ENCODE measurements around the gene SH3RF1.

The SH3RF1 gene

DNA sequence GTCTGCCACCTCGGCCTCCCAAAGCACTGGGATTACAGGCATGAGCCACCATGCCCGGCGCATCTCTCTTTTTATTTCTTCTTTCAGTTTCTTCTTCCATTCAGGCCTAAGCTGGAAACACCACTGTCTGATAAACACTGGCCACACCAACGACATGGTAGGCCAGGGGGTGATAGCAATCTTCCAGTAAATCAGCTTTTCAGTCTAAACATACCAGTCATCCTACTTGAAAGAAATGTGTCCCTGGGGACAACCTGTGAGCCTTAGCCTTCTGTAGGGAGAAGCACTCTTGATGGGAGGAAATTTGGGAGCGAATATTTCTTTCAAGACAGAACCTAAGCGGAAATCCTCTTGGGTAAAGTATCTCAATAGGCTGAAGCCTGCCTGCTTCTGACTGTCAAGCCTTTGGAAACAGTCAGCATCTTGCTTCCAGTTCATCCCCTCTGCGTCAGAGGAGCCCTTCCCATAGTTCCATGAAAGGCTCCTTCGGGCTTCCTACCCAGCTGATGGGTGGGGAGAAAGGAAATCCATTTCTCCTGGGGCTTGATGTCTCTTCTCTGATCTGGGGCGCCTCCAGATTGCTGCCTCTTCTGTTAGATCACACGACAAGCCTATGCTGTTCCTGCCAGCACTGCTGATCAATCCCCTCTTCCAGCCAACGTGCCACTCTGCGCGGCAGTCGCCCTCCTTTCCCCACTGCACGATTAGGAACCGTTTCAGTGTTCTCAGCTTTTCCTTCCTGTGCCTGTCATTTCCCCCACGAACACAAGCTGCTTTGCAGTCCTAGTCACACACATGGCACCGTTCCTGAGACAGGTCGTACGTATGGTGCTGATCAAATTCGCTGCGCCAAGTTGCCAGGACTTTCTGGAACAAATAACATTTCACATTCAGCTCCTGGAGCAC is 211.2 kb downstream of the SH3RF1 start:
- no peak for DNase-seq

- DNase-seq, result no peak
Observed at GRCh38 chr4:169058312-169058711, 212.4 kb downstream of the SH3RF1 start.

- DNase-seq, result no peak
Observed at GRCh38 chr4:169054879-169055278, 215.9 kb downstream of the SH3RF1 start.

DNA sequence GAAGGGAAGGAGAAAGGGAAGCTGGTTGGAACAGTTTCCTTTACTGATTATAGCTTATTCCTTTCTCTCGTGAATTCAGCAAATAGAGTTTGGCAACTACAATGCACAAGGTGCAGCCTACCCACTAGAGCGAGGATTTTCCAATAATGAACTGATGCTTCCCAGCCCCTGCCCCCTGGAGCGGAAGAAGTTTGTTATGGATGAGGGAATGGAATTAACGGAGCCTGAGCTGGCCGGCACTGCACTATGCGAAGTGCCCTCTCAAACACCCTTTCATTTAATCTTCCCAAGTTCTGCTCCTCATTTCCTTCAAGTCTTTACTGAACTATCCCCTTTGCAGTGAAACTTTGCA is 218.2 kb downstream of the SH3RF1 start:
- no peak for DNase-seq

GRCh38 chr4:169051761-169052593 is 218.8 kb downstream of the SH3RF1 start:
- no peak for DNase-seq

DNA sequence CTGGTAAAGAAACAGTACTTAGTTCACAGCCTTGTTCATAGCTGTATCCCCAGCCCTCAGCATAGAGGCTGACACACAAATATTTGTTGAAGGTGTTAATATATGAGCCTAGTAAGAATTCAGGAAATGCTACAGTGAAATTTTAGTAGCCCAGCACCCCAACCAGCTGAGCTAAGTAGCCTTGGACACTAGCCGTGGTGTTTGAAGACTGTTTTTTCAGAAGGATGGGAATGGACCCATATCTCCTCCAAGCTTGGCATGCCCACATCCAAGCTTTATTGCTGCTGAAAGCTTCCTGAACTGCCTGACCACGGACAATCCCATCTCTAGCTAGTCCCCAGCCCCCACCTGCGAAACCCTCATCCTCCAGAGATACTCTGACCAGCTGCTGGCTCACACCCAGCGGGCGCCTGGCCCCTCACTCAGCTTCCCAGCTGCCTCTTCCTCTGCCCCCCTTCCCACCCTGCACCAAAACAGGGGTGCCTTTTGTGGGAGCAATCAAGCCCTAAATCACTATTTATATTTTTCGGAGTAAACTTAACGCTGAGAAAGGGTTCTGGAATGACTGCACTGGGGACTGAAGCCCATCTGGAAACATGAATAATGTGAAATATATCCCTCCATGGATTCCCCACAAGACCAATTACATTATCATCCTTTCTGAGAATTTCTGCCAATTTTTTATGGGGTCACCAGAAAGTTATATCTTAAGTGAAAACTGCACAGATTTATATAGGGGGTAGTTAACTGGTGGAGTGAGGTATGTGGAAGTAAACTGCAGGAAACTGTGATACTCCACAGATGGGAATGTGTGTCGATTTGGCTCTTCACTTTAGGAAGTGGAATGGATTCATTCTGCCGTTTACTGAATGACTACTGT is 219.6 kb downstream of the SH3RF1 start:
- DNase-seq, result no peak

GRCh38 chr4:169050284-169050683 is 220.5 kb downstream of the SH3RF1 start:
- no peak for DNase-seq

DNA sequence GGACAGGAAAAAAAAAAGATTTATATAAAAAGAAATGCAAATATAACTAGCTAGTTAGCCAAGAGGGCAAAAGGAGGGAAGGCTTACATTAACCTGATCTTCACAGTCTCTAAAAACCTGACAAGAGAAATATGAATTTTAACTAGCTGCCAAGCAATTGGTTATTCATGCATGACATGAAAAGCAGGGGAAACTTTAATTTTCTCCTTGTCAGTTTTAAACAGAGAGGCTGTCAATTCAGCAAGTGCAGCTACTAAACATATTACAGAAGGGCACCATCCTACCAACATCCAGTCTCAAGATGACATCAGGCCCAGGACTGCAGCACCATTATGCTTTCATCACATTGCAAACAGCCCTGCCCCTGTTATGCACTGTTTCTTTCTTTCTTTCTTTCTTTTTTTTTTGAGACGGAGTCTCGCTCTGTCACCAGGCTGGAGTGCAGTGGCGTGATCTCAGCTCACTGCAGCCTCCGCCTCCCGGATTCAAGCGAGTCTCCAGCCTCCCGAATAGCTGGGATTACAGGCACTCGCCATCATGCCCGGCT is 221.8 kb downstream of the SH3RF1 start:
- DNase-seq, result no peak

DNA sequence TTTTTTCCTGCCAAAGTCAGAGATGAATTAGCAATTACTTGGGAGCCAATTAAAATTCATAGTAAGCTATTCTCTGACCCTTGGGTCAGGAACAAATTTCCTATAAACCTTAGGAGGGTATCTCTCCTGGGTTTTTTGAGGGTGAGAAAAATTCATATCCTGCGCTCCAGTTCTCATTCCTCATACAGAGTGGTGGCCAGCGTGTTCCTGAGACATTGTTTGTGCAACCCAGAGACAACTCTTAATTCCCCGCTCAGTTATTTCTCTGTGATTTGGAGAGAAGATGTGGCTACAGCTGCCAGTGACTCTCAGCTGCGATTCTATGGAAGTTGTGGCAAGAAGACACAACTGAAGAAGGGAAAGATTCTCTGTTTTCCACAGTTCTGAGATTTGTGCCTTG is 222.8 kb downstream of the SH3RF1 start:
- DNase-seq, result no peak

DNA sequence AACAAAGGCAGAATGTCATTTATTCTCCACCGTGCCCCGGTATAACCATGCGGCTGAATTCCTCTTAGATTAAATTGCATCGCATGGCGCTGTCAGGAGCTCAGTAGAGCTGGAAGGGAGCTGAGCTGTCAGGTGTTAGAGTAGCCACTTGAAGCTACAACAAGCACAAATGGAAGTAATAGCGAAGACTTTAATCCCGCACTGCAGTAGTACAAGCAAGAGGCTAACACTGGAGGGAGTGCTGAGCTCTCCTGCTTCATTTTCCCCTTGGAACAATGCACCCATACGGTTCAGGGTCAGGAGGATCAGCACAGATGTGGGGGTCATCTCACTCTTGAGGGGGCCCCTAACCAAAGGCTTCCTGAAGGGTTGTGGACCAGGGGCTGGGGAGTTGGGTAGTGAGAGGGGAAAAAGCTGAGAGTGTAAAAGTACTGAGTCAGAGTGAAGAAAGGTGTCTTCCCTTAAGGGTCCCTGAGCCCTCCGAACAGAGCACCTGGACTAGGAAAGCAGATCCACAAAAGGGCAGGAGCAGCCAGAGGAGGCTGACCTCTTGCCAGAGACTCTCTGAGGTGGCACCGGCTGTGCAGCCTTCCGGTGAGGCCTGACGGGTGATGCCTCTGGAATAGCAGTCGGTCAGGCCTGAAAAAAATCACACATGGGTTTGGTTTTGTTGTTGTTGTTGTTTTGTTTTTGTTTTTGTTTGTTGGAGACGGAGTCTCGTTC is 224.7 kb downstream of the SH3RF1 start:
- DNase-seq, result no peak

DNA sequence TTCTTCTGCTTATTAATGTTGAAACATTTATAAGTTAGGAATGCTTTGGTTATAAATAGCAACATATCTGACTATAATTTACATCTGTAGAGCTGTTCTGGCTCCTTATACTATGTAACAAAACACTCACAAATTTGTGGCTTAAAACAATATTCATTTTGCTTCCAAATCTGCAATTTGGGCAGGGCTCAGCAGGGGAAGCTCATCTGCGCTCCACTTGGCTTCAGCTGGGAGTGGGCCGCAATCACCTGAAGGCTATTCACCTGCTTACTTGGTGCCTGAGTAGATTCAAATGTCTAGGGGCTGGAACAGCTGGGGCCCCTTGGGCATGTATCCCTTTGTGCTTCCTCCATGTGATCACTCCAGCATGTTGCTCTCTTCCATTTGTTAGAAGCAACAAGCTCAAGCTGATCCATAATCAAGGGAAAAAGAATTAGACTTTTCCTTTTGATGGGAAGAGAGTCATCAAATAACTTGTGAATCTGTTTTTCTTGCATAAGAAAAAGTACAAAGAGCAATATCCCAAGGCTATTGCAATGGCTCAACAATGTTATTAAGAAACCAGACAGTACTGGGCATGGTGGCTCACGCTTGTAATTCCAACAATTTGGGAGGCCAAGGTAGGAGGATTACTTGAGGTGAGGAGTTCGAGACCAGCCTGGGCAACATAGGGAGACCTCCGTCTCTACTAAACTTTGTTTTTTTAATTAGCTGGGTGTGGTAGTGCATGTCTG is 225.9 kb downstream of the SH3RF1 start:
- DNase-seq, result no peak

Measured in activated gamma-delta T cell treated with Interleukin-2 at 50 U/mL for 16 hours (primary cell).